ENCODE results near the gene PGLYRP1.

PGLYRP1 gene

GRCh38 chr19:46067691-46068090 is 44.8 kb upstream of the PGLYRP1 start:
- H3F3A ChIP-seq (ENCODE audit: control insufficient read depth, insufficient read depth), result no peaks in the 10 kb centered on the region
- no peak overlapping the region for H3K4me2 ChIP-seq (ENCODE audit: low read length)
- no peaks in the 10 kb centered on the region for H3K36me3 ChIP-seq (ENCODE audit: control insufficient read depth, low read length)
- H3K27ac ChIP-seq (ENCODE audit: low read depth, low read length), result no peak overlapping the region
- peaks cover 38% of the 10 kb centered on the region for H3K27me3 ChIP-seq (ENCODE audit: control insufficient read depth, low read length)
- no peaks in the 10 kb centered on the region for H3K9me2 ChIP-seq (replicated peaks; ENCODE audit: control insufficient read depth, low read length)
- H3K79me2 ChIP-seq (ENCODE audit: control insufficient read depth, low read length), result no peaks in the 10 kb centered on the region
- no peak overlapping the region for H3K4me3 ChIP-seq (ENCODE audit: low read length)
- no peaks in the 10 kb centered on the region for H3K9me3 ChIP-seq (ENCODE audit: control insufficient read depth, insufficient read depth, low read length)
- H4K20me1 ChIP-seq (ENCODE audit: control insufficient read depth, insufficient read depth, low read depth, low read length), result no peaks in the 10 kb centered on the region
- no peak for TF ChIP-seq CTCF (IDR thresholded peaks at IDR 0.05; ENCODE audit: low read depth, low read length, poor library complexity, severe bottlenecking)
- no peak for TF ChIP-seq EZH2phosphoT487 (IDR thresholded peaks at IDR 0.05; ENCODE audit: borderline replicate concordance, low read length)
- no peaks in the 10 kb centered on the region for H3K4me1 ChIP-seq (ENCODE audit: control insufficient read depth, low read length)

GRCh38 chr19:46066471-46066870 is 43.6 kb upstream of the PGLYRP1 start:
- Histone ChIP-seq H4K20me1 (ENCODE audit: control insufficient read depth, insufficient read depth, low read depth, low read length) (no peaks in the 10 kb centered on the region), H3F3A (ENCODE audit: control insufficient read depth, insufficient read depth) (no peaks in the 10 kb centered on the region), H3K36me3 (ENCODE audit: control insufficient read depth, low read length) (no peaks in the 10 kb centered on the region), H3K9me2 (replicated peaks; ENCODE audit: control insufficient read depth, low read length) (no peaks in the 10 kb centered on the region), H3K27me3 (ENCODE audit: control insufficient read depth, low read length) (peaks cover 38% of the 10 kb centered on the region), H3K4me1 (ENCODE audit: control insufficient read depth, low read length) (no peaks in the 10 kb centered on the region), H3K79me2 (ENCODE audit: control insufficient read depth, low read length) (no peaks in the 10 kb centered on the region), H3K4me3 (ENCODE audit: low read length) (no peak overlapping the region), H3K27ac (ENCODE audit: low read depth, low read length) (no peak overlapping the region), H3K9me3 (ENCODE audit: control insufficient read depth, insufficient read depth, low read length) (no peaks in the 10 kb centered on the region), H3K4me2 (ENCODE audit: low read length) (no peak overlapping the region)
- TF ChIP-seq EZH2phosphoT487 (IDR thresholded peaks at IDR 0.05; ENCODE audit: borderline replicate concordance, low read length) (no peak), CTCF (IDR thresholded peaks at IDR 0.05; ENCODE audit: low read depth, low read length, poor library complexity, severe bottlenecking) (no peak)

- no peaks in the 10 kb centered on the region for H3K36me3 ChIP-seq (ENCODE audit: control insufficient read depth, low read length)
- no peaks in the 10 kb centered on the region for H4K20me1 ChIP-seq (ENCODE audit: control insufficient read depth, insufficient read depth, low read depth, low read length)
- H3K4me3 ChIP-seq (ENCODE audit: low read length), result no peak overlapping the region
- no peak overlapping the region for H3K27ac ChIP-seq (ENCODE audit: low read depth, low read length)
- no peaks in the 10 kb centered on the region for H3K9me2 ChIP-seq (replicated peaks; ENCODE audit: control insufficient read depth, low read length)
- H3K9me3 ChIP-seq (ENCODE audit: control insufficient read depth, insufficient read depth, low read length), result no peaks in the 10 kb centered on the region
- H3K4me2 ChIP-seq (ENCODE audit: low read length), result no peak overlapping the region
- TF ChIP-seq EZH2phosphoT487 (IDR thresholded peaks at IDR 0.05; ENCODE audit: borderline replicate concordance, low read length) (no peak), CTCF (IDR thresholded peaks at IDR 0.05; ENCODE audit: low read depth, low read length, poor library complexity, severe bottlenecking) (no peak)
- peaks cover 32% of the 10 kb centered on the region for H3K27me3 ChIP-seq (ENCODE audit: control insufficient read depth, low read length)
- H3K4me1 ChIP-seq (ENCODE audit: control insufficient read depth, low read length), result no peaks in the 10 kb centered on the region
- H3F3A ChIP-seq (ENCODE audit: control insufficient read depth, insufficient read depth), result no peaks in the 10 kb centered on the region
- no peaks in the 10 kb centered on the region for H3K79me2 ChIP-seq (ENCODE audit: control insufficient read depth, low read length)
Observed at GRCh38 chr19:46065486-46066071, 42.7 kb upstream of the PGLYRP1 start.

Data from DOHH2 (cell line).